Measurements from ENCODE around the gene ERCC1.

Gene ERCC1

GRCh38 chr19:45456500-45456815 is 32.7 kb upstream of the ERCC1 start:
- no peaks in the 10 kb centered on the region for H3K9me3 ChIP-seq
- no peaks in the 10 kb centered on the region for H3K27me3 ChIP-seq
- peaks cover 93% of the 10 kb centered on the region for H3K4me1 ChIP-seq
- no peak for TF ChIP-seq Cebpa-rat (IDR thresholded peaks at IDR 0.05)
- peak overlapping the region; percentile 72; the same call in 1 of the 2 replicates for H3K27ac ChIP-seq
- no peaks in the 10 kb centered on the region for H3K36me3 ChIP-seq
- H3K9ac ChIP-seq = peak overlapping the region; percentile 45; the same call in 1 of the 2 replicates
- H3K4me3 ChIP-seq = peak overlapping the region; percentile 42; the same call in 1 of the 2 replicates
- peak overlapping the region; percentile 90 for H3K4me2 ChIP-seq
- H4K20me1 ChIP-seq = no peaks in the 10 kb centered on the region

GRCh38 chr19:45455707-45456499 is 32.2 kb upstream of the ERCC1 start:
- H3K4me2 ChIP-seq = peak overlapping the region; percentile 90
- peak overlapping the region; percentile 45; the same call in 1 of the 2 replicates for H3K9ac ChIP-seq
- H3K27ac ChIP-seq = peak overlapping the region; percentile 72
- peak overlapping the region; percentile 42 for H3K4me3 ChIP-seq
- H4K20me1 ChIP-seq = no peaks in the 10 kb centered on the region
- no peak for TF ChIP-seq Cebpa-rat (IDR thresholded peaks at IDR 0.05)
- no peaks in the 10 kb centered on the region for H3K9me3 ChIP-seq
- no peaks in the 10 kb centered on the region for H3K36me3 ChIP-seq
- H3K27me3 ChIP-seq = no peaks in the 10 kb centered on the region
- peaks cover 93% of the 10 kb centered on the region for H3K4me1 ChIP-seq

GRCh38 chr19:45451850-45452387 is 28.2 kb upstream of the ERCC1 start:
- Histone ChIP-seq H3K4me2 (peak overlapping the region; percentile 98), H3K27ac (no peak overlapping the region), H3K9me3 (no peaks in the 10 kb centered on the region)

GRCh38 chr19:45451131-45451849 is 27.6 kb upstream of the ERCC1 start:
- H3K9ac ChIP-seq = peak overlapping the region; percentile 56; the same call in 1 of the 2 replicates
- H3K4me1 ChIP-seq = peaks cover 76% of the 10 kb centered on the region
- H3K36me3 ChIP-seq = no peaks in the 10 kb centered on the region
- peak overlapping the region; percentile 74 for H3K4me3 ChIP-seq
- no peaks in the 10 kb centered on the region for H3K9me3 ChIP-seq
- H3K4me2 ChIP-seq = peak overlapping the region; percentile 98
- TF ChIP-seq Cebpa-rat (IDR thresholded peaks at IDR 0.05) = no peak
- H3K27ac ChIP-seq = no peak overlapping the region; the same call in 1 of the 2 replicates
- no peaks in the 10 kb centered on the region for H4K20me1 ChIP-seq
- H3K27me3 ChIP-seq = no peaks in the 10 kb centered on the region

More at GRCh38 chr19:45451850-45452387, 28.2 kb upstream of the ERCC1 start:
- no peak for TF ChIP-seq Cebpa-rat (IDR thresholded peaks at IDR 0.05)
- Histone ChIP-seq H3K27me3 (no peaks in the 10 kb centered on the region), H3K36me3 (no peaks in the 10 kb centered on the region), H3K9ac (no peak overlapping the region), H3K4me1 (peaks cover 82% of the 10 kb centered on the region), H3K4me3 (no peak overlapping the region), H4K20me1 (no peaks in the 10 kb centered on the region)

- peak overlapping the region; percentile 54 for H3K9ac ChIP-seq
- peak overlapping the region; percentile 74 for H3K4me3 ChIP-seq
- peaks cover 69% of the 10 kb centered on the region for H3K4me1 ChIP-seq
- H3K36me3 ChIP-seq = no peaks in the 10 kb centered on the region
- no peaks in the 10 kb centered on the region for H3K9me3 ChIP-seq
- peak overlapping the region; percentile 81 for H3K4me2 ChIP-seq
- H4K20me1 ChIP-seq = no peaks in the 10 kb centered on the region
- no peaks in the 10 kb centered on the region for H3K27me3 ChIP-seq
- TF ChIP-seq Cebpa-rat (IDR thresholded peaks at IDR 0.05) = no peak
- H3K27ac ChIP-seq = peak overlapping the region; percentile 63
Measured at GRCh38 chr19:45450012-45450333, 26.3 kb upstream of the ERCC1 start.

- no peaks in the 10 kb centered on the region for H3K36me3 ChIP-seq
- no peaks in the 10 kb centered on the region for H4K20me1 ChIP-seq
- no peak for TF ChIP-seq Cebpa-rat (IDR thresholded peaks at IDR 0.05)
- peaks cover 65% of the 10 kb centered on the region for H3K4me1 ChIP-seq
- H3K9ac ChIP-seq = 0 out of 2 replicates have a peak overlapping the region, but pooled peaks have one; percentile 54
- H3K4me3 ChIP-seq = no peak overlapping the region
- H3K27me3 ChIP-seq = no peaks in the 10 kb centered on the region
- no peak overlapping the region for H3K27ac ChIP-seq
- H3K9me3 ChIP-seq = no peaks in the 10 kb centered on the region
- H3K4me2 ChIP-seq = peak overlapping the region; percentile 81
Measured at GRCh38 chr19:45448887-45449299, 25.2 kb upstream of the ERCC1 start.

- no peak overlapping the region for H3K27ac ChIP-seq
- H3K36me3 ChIP-seq = no peaks in the 10 kb centered on the region
- H3K4me1 ChIP-seq = peaks cover 64% of the 10 kb centered on the region
- H4K20me1 ChIP-seq = no peaks in the 10 kb centered on the region
- H3K27me3 ChIP-seq = no peaks in the 10 kb centered on the region
- TF ChIP-seq Cebpa-rat (IDR thresholded peaks at IDR 0.05) = no peak
- no peak overlapping the region for H3K9ac ChIP-seq
- no peak overlapping the region for H3K4me2 ChIP-seq
- no peaks in the 10 kb centered on the region for H3K9me3 ChIP-seq
- H3K4me3 ChIP-seq = no peak overlapping the region
Measured at GRCh38 chr19:45448425-45448756, 24.7 kb upstream of the ERCC1 start.

GRCh38 chr19:45446944-45447343 is 23.2 kb upstream of the ERCC1 start:
- Histone ChIP-seq H3K36me3 (no peaks in the 10 kb centered on the region), H3K9me3 (no peaks in the 10 kb centered on the region), H3K27ac (no peak overlapping the region), H3K4me2 (no peak overlapping the region), H4K20me1 (no peaks in the 10 kb centered on the region), H3K9ac (no peak overlapping the region), H3K4me1 (peaks cover 64% of the 10 kb centered on the region), H3K4me3 (no peak overlapping the region), H3K27me3 (no peaks in the 10 kb centered on the region)
- TF ChIP-seq Cebpa-rat (IDR thresholded peaks at IDR 0.05) = no peak

GRCh38 chr19:45446295-45446694 is 22.6 kb upstream of the ERCC1 start:
- no peaks in the 10 kb centered on the region for H3K9me3 ChIP-seq
- H3K27ac ChIP-seq = no peak overlapping the region
- no peaks in the 10 kb centered on the region for H3K36me3 ChIP-seq
- no peak for TF ChIP-seq Cebpa-rat (IDR thresholded peaks at IDR 0.05)
- no peak overlapping the region for H3K4me3 ChIP-seq
- H4K20me1 ChIP-seq = no peaks in the 10 kb centered on the region
- no peak overlapping the region for H3K9ac ChIP-seq
- no peaks in the 10 kb centered on the region for H3K27me3 ChIP-seq
- peaks cover 64% of the 10 kb centered on the region for H3K4me1 ChIP-seq
- no peak overlapping the region for H3K4me2 ChIP-seq

GRCh38 chr19:45445139-45445538 is 21.4 kb upstream of the ERCC1 start:
- Histone ChIP-seq H3K9me3 (no peaks in the 10 kb centered on the region), H3K9ac (no peak overlapping the region), H3K4me2 (peak overlapping the region; percentile 87), H3K27ac (0 out of 2 replicates have a peak overlapping the region, but pooled peaks have one; percentile 67), H3K27me3 (no peaks in the 10 kb centered on the region), H3K4me3 (no peak overlapping the region), H3K36me3 (no peaks in the 10 kb centered on the region), H4K20me1 (no peaks in the 10 kb centered on the region), H3K4me1 (peaks cover 69% of the 10 kb centered on the region)
- no peak for TF ChIP-seq Cebpa-rat (IDR thresholded peaks at IDR 0.05)

Measured in BLaER1 (cell line).